HEK293 (cell line): Measurements from ENCODE around the gene DACT3.
A peak's percentile ranks its signal among the peaks of the same experiment; 100 is the strongest.

ENCODE experiments used
- CTCF ChIA-PET: fragments of 350-600 bp; formaldehyde crosslinking; extraction: SDS; loops from one replicate; lab custom pipeline; 2021; ENCODE audit warnings: antibody characterized with exemption; lab: Yijun Ruan, JAX
- POLR2A ChIA-PET: fragments of 300-600 bp; formaldehyde crosslinking; extraction: SDS; loops from one replicate; lab custom pipeline; 2020; ENCODE audit warnings: antibody characterized with exemption, inconsistent platforms; lab: Yijun Ruan, JAX
- H3K27ac ChIP-seq: fragments of 200-500 bp; sonication (Bioruptor generic); 2 replicates; pipeline ENCODE4 v1.5.1; 2014; ENCODE audit warnings: low read depth, low read length, control low read depth, inconsistent platforms; ENCODE audit errors: extremely low read depth
- H3K36me3 ChIP-seq, 2 experiments: fragments of 200-500 bp in 1 of 2; sonication (Bioruptor generic) in 1 of 2; 1 replicate in 1 of 2; 2 replicates in 1 of 2; pipeline ENCODE4 v1.5.1; 2014 to 2017; ENCODE audit warnings: inconsistent platforms in 2 of 2, low read length in 2 of 2; ENCODE audit not compliant: control insufficient read depth in 2 of 2, insufficient read depth in 1 of 2
- H3K4me1 ChIP-seq: fragments of 200-500 bp; sonication (Bioruptor generic); 2 replicates; pipeline ENCODE4 v1.5.1; 2014; ENCODE audit warnings: mild to moderate bottlenecking, low read length, inconsistent platforms; ENCODE audit not compliant: control insufficient read depth, insufficient read depth
- H3K4me3 ChIP-seq: 2 replicates; pipeline ENCODE4 v1.5.1; 2011; ENCODE audit warnings: low read depth, mild to moderate bottlenecking, control low read depth, low read length, moderate library complexity
- H3K9me3 ChIP-seq: fragments of 200-500 bp; sonication (Bioruptor generic); 2 replicates; pipeline ENCODE4 v1.5.1; 2014; ENCODE audit warnings: low read depth, low read length, inconsistent platforms; ENCODE audit not compliant: control insufficient read depth, insufficient read depth
- EGR2 ChIP-seq: fragments of 450-650 bp; formaldehyde crosslinking; IDR thresholded peaks from 2 replicates; pipeline ENCODE4 v1.5.1; 2016; ENCODE audit warnings: low read depth, missing biosample characterization, missing genetic modification characterization
- GFI1B ChIP-seq: fragments of 450-650 bp; formaldehyde crosslinking; IDR thresholded peaks from 2 replicates; pipeline ENCODE4 v1.5.1; 2016; ENCODE audit warnings: missing biosample characterization, missing genetic modification characterization
- GLIS1 ChIP-seq: fragments of 450-650 bp; formaldehyde crosslinking; IDR thresholded peaks from 2 replicates; pipeline ENCODE4 v1.5.1; 2016; ENCODE audit warnings: missing biosample characterization, missing genetic modification characterization
- INSM2 ChIP-seq: fragments of 450-650 bp; formaldehyde crosslinking; IDR thresholded peaks from 2 replicates; pipeline ENCODE4 v1.5.1; 2016; ENCODE audit warnings: missing biosample characterization, missing genetic modification characterization
- MEIS1 ChIP-seq: sonication (generic); formaldehyde crosslinking; IDR thresholded peaks from 2 replicates; pipeline ENCODE4 v1.8.1; 2022; ENCODE audit warnings: missing genetic modification reagents, mild to moderate bottlenecking, borderline replicate concordance
- ZBTB20 ChIP-seq: fragments of 450-650 bp; formaldehyde crosslinking; IDR thresholded peaks from 2 replicates; pipeline ENCODE4 v1.5.1; 2016; ENCODE audit warnings: missing biosample characterization, missing genetic modification characterization
- ZBTB49 ChIP-seq: fragments of 450-650 bp; formaldehyde crosslinking; IDR thresholded peaks from 2 replicates; pipeline ENCODE4 v1.5.1; 2016; ENCODE audit warnings: missing biosample characterization, missing genetic modification characterization, low read depth
- ZFHX2 ChIP-seq: fragments of 450-650 bp; formaldehyde crosslinking; conservative IDR thresholded peaks from 2 replicates; pipeline ENCODE4 v1.5.1; 2016; ENCODE audit warnings: missing biosample characterization, missing genetic modification characterization
- ZNF10 ChIP-seq: fragments of 450-650 bp; formaldehyde crosslinking; IDR thresholded peaks from 2 replicates; pipeline ENCODE4 v1.5.1; 2017; ENCODE audit warnings: missing biosample characterization, missing genetic modification characterization
- ZNF138 ChIP-seq: fragments of 450-650 bp; formaldehyde crosslinking; IDR thresholded peaks from 2 replicates; pipeline ENCODE4 v1.5.1; 2016; ENCODE audit warnings: missing biosample characterization, missing genetic modification characterization, borderline replicate concordance
- ZNF302 ChIP-seq: fragments of 450-650 bp; formaldehyde crosslinking; IDR thresholded peaks from 2 replicates; pipeline ENCODE4 v1.5.1; 2016; ENCODE audit warnings: missing biosample characterization, missing genetic modification characterization, low read depth
- ZNF394 ChIP-seq: fragments of 450-650 bp; formaldehyde crosslinking; IDR thresholded peaks from 2 replicates; pipeline ENCODE4 v1.5.1; 2016; ENCODE audit warnings: missing biosample characterization, missing genetic modification characterization, mild to moderate bottlenecking, moderate library complexity, borderline replicate concordance
- ZNF48 ChIP-seq: fragments of 450-650 bp; formaldehyde crosslinking; IDR thresholded peaks from 2 replicates; pipeline ENCODE4 v1.5.1; 2016; ENCODE audit warnings: missing biosample characterization, missing genetic modification characterization
- ZNF510 ChIP-seq: fragments of 450-650 bp; formaldehyde crosslinking; IDR thresholded peaks from 2 replicates; pipeline ENCODE4 v1.5.1; 2018; ENCODE audit warnings: mild to moderate bottlenecking, missing genetic modification characterization, missing biosample characterization; ENCODE audit not compliant: insufficient replicate concordance
- ZNF518A ChIP-seq: fragments of 450-650 bp; formaldehyde crosslinking; conservative IDR thresholded peaks from 2 replicates; pipeline ENCODE4 v1.5.1; 2016; ENCODE audit warnings: low read depth, missing biosample characterization, missing genetic modification characterization
- TF ChIP-seq, protein P1 (sequence below): fragments of 450-650 bp; formaldehyde crosslinking; IDR thresholded peaks from 2 replicates; pipeline ENCODE4 v1.5.1; 2016; ENCODE audit warnings: missing biosample characterization, missing genetic modification characterization

The DACT3 gene

DNA sequence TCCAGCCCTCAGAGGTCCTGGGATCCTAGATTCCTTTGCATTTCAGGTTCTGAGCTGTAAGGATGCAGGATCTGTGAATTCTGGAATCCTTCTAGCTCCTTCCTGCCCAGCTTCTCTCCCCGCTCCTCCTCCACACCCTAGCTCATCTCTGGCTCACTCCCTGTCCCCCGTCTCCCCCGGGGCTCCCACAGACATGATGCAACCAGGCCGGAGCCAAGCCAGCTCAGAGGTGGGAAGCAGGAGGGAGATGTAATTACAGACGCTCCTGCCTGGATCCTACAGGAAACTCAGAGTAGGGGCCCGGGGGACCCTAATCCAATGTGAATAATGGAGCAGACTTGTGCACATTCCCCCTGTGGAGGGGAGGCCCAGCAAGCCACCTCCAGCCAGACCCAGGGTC is 29.5 kb downstream of the DACT3 start:
- no peaks in the 10 kb centered on the region for H3K36me3 ChIP-seq
- ChIA-PET POLR2A (interaction anchor here (0.9 to 1.3 kb wide), 3 partner anchors 17 to 42 kb away, joined by 3 to 4 read pairs (median 3); partner anchors contain the start of gene DACT3), CTCF (interaction anchor here (0.7 to 6.9 kb wide), 7 partner anchors 9 to 382 kb away, joined by 3 to 95 read pairs (median 5); partner anchors contain the start of gene DACT3)
- H3K4me1 ChIP-seq = peaks cover 3% of the 10 kb centered on the region; the same call in 1 of the 2 replicates
- TF ChIP-seq, protein P1, sequence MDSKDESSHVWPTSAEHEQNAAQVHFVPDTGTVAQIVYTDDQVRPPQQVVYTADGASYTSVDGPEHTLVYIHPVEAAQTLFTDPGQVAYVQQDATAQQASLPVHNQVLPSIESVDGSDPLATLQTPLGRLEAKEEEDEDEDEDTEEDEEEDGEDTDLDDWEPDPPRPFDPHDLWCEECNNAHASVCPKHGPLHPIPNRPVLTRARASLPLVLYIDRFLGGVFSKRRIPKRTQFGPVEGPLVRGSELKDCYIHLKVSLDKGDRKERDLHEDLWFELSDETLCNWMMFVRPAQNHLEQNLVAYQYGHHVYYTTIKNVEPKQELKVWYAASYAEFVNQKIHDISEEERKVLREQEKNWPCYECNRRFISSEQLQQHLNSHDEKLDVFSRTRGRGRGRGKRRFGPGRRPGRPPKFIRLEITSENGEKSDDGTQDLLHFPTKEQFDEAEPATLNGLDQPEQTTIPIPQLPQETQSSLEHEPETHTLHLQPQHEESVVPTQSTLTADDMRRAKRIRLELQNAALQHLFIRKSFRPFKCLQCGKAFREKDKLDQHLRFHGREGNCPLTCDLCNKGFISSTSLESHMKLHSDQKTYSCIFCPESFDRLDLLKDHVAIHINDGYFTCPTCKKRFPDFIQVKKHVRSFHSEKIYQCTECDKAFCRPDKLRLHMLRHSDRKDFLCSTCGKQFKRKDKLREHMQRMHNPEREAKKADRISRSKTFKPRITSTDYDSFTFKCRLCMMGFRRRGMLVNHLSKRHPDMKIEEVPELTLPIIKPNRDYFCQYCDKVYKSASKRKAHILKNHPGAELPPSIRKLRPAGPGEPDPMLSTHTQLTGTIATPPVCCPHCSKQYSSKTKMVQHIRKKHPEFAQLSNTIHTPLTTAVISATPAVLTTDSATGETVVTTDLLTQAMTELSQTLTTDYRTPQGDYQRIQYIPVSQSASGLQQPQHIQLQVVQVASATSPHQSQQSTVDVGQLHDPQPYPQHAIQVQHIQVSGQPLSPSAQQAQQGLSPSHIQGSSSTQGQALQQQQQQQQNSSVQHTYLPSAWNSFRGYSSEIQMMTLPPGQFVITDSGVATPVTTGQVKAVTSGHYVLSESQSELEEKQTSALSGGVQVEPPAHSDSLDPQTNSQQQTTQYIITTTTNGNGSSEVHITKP = peak; percentile 46; the same call in 1 of the 2 replicates
- TF ChIP-seq ZNF48 (tag by site-specific recombination) (no peak), MEIS1 (CRISPR knock-in tag) (no peak), ZNF138 (no peak), ZNF10 (tag by site-specific recombination) (no peak), GFI1B (tag by site-specific recombination) (no peak), EGR2 (peak; percentile 56; the same call in 1 of the 2 replicates), ZNF394 (tag by site-specific recombination) (peak; percentile 37; the same call in 1 of the 2 replicates), INSM2 (no peak), GLIS1 (peak; percentile 8; the same call in 1 of the 2 replicates), ZFHX2 (peak; percentile 62), ZBTB20 (tag by site-specific recombination) (peak; percentile 22; the same call in 1 of the 2 replicates)
- H3K9me3 ChIP-seq = no peaks in the 10 kb centered on the region
- no peak overlapping the region for H3K27ac ChIP-seq
- H3K4me3 ChIP-seq = no peak overlapping the region

- no peak overlapping the region for H3K4me3 ChIP-seq
- ChIA-PET CTCF (interaction anchor here (0.6 to 6.9 kb wide), 9 partner anchors 8 to 618 kb away, joined by 3 to 95 read pairs (median 5); partner anchors contain the start of gene DACT3), POLR2A (interaction anchor here (0.9 to 1.3 kb wide), 3 partner anchors 16 to 43 kb away, joined by 3 to 4 read pairs (median 3); partner anchors contain the start of gene DACT3)
- H3K36me3 ChIP-seq = no peaks in the 10 kb centered on the region
- H3K4me1 ChIP-seq = peaks cover 3% of the 10 kb centered on the region; the same call in 1 of the 2 replicates
- no peak overlapping the region for H3K27ac ChIP-seq
- no peaks in the 10 kb centered on the region for H3K9me3 ChIP-seq
- TF ChIP-seq GFI1B (tag by site-specific recombination) = no peak
- TF ChIP-seq ZBTB49 (tag by site-specific recombination) = no peak
- no peak for TF ChIP-seq ZNF302 (tag by site-specific recombination)
- no peak for TF ChIP-seq MEIS1 (CRISPR knock-in tag)
- no peak for TF ChIP-seq ZNF510 (tag by site-specific recombination)
- no peak for TF ChIP-seq ZNF518A (tag by site-specific recombination)
- TF ChIP-seq INSM2 = no peak
Measured at GRCh38 chr19:46630586-46631205, 30.3 kb downstream of the DACT3 start.
